RKO (cell line): ENCODE results near the gene TTC8.
A peak's percentile ranks its signal among the peaks of the same experiment; 100 is the strongest.
"Not testable (repeated sequence)": the region's sequence is repeated elsewhere in the genome, so short reads cannot be mapped to it uniquely, and the experiment has no call there.

ENCODE experiments used
- DNase-seq: peaks from one replicate; pipeline ENCODE4 v3.0.0-alpha.2; 2016; ENCODE audit warnings: low spot score

The TTC8 gene

GRCh38 chr14:88825078-88825458 lies 617 bp downstream of the TTC8 start:
- DNase-seq = peak; percentile 48

- no peak for DNase-seq
Observed at GRCh38 chr14:88825503-88825902, 1.1 kb downstream of the TTC8 start.

DNA sequence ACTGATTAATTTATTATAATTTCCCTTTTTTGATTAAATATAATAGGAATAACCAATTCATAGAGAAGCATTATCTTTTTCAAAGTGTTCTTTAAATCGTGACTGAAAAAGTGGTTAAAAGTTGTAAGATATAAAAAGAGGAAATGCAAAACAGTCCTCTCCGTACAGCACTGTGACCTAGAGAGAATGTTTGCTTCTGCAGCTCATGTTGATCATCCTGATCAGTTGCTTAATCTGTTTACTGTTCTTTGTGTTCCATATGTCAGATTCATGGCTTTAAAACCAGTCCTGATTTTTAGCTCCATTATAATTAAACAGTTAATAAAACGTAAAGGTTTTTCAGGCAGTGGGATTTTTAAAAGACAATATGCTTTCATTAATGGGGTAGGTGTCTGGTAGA lies 4.7 kb downstream of the TTC8 start:
- no peak for DNase-seq

DNA sequence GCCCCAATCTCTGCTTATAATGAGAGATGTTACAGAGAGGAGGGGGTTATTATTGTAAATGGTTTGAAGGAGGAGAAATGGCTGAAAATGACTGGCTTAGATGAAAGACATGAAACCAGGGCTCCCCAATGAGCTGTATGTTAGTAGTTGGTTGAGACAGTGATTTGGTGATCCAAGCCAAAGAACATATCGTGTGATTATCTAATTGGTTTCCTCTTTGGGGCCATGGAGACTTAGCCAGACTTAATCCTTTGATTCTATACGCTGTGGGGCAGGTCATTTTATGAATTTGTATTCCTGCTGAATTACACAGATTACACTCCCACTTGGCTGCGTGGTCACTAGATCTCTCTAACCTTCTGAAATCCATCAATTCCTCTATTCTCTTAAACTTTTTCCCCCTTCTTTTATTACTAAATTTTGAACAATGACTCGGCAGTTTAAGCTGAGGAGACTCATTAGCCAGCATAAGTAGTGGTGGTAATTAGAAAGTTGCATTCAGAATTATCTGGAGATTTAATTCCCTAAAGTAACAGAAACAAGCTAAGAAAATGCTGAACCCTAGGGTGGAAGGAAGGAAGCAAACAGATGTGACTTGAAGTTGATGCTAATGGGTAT lies 5.3 kb downstream of the TTC8 start:
- DNase-seq = no peak

DNA sequence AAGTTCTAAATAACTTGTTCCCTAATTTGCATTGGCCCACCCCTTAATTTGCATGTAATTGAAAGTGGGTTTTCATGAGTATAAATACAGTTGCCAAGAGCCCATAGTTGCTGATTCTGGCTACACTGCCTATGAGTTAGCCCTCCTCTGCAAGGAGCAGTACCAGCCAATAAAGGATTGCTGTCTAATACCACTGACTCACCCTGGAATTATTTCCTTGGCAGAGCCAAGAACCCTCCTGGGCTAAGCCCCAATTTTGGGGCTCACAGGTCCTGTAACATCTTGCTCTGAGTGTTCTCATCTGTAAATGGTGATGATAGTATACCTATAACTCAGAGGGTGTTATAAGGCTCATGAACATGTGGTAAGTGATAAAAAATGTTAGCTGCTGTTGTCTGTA lies 6.8 kb downstream of the TTC8 start:
- DNase-seq = peak; percentile 64

GRCh38 chr14:88834883-88835431 lies 10.5 kb downstream of the TTC8 start:
- no peak for DNase-seq

DNA sequence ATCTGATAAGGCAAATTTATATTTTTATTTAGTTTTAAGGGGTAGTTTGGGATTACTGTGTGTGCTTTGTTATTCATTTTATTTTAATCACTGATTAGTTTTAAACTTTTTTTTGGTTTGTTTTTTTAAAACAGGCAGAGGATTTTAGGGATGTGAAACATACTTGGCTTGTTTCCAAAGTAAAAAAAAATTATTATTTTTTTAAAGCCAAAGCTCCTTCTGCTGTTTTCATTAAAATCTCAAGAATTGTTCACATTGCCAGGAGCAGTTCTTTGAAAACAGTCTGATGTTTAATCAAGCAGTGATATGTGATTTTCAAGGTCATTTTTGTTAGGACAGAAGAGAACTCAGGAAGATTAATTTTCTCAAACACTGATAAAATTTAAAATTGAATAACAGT lies 11.2 kb downstream of the TTC8 start:
- DNase-seq = no peak

GRCh38 chr14:88837495-88837894 lies 13.0 kb downstream of the TTC8 start:
- DNase-seq = no peak

- DNase-seq = no peak
Observed at GRCh38 chr14:88838015-88838414, 13.6 kb downstream of the TTC8 start.

- DNase-seq = no peak
Observed at GRCh38 chr14:88840926-88841325, 16.5 kb downstream of the TTC8 start.

- DNase-seq = no peak
Observed at GRCh38 chr14:88841741-88842140, 17.3 kb downstream of the TTC8 start.

DNA sequence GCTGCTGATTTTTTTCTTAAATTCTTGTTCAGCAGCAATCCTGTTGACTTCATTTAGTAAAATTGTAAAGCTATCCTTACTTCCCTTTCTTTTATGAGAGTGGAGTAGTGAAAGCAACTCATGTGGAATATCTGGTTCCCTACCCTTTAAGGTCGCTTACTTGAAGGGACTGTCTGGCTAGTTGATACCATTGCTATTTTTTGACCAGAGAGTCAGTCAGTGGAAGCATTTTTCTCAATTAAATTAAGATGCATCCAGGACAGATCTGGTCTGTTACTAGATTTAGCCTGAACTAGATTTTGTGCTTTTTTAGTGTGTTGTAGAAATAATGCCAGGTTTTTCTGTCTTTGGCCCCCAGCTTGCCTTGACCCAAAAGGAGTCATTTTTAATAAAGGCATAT lies 18.0 kb downstream of the TTC8 start:
- DNase-seq = no peak

DNA sequence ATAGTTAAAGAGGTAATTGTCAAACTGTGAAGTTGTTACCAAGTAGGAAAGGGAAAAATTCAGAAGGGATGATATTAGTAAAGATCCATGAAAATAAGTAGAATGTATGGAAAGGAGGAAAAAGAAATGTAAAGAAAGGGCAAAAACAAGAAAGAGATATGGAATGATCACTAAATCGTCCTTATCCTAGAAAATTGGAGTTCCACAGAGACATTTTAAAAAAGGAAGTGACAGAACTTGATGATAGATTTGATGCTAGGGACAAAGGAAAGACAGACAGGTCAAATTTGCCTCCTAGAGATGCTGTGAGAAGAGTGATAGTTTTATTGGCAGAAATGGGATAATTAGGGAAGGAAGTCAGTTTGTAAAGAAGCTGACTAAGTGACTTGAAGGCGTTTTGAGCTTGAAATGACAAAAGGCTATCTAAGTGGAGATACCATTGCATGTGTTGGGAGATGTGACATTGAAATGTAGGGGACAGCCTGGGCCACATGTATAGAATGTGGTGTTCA lies 20.6 kb downstream of the TTC8 start:
- no peak for DNase-seq

DNA sequence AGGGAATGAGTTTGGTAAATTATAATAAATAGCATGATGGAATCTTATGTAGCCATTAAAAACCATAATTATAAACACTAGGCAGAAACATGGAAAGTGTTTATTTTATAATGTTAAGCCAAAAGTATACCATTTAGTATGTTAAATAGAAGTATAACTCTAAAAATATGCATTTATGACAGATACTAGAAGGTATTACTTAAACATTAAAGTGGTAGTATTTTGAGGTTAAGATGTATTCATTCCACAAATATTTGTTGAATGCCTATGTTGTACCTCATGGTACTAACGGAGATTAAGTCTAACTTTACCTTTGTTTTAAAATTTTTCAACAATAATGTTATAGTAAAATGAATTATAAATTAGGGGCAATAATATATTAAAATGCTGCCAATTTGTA lies 24.1 kb downstream of the TTC8 start:
- DNase-seq = no peak

GRCh38 chr14:88849716-88850115 lies 25.3 kb downstream of the TTC8 start:
- DNase-seq = no peak

- no peak for DNase-seq
Observed at GRCh38 chr14:88851587-88851986, 27.1 kb downstream of the TTC8 start.

- no peak for DNase-seq
Observed at GRCh38 chr14:88852632-88853031, 28.2 kb downstream of the TTC8 start.

GRCh38 chr14:88853129-88853528 lies 28.7 kb downstream of the TTC8 start:
- no peak for DNase-seq

- DNase-seq = no peak
Observed at GRCh38 chr14:88856786-88857366, 32.4 kb downstream of the TTC8 start.

DNA sequence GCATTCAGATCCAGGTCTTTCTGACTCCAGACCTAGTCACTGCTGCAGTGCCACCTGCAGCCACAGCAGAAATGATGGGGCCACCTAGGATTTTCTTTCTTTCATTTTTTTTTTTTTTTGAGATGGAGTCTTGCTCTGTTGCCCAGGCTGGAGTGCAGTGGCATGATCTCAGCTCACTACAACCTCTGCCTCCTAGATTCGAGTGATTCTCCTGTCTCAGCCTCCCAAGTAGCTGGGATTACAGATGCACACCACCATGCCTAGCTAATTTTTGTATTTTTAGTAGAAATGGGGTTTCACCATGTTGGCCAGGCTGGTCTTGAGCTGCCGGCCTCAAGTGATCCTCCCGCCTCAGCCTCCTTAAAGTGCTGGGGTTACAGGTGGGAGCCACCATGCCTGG lies 33.4 kb downstream of the TTC8 start:
- not testable (repeated sequence) for DNase-seq

DNA sequence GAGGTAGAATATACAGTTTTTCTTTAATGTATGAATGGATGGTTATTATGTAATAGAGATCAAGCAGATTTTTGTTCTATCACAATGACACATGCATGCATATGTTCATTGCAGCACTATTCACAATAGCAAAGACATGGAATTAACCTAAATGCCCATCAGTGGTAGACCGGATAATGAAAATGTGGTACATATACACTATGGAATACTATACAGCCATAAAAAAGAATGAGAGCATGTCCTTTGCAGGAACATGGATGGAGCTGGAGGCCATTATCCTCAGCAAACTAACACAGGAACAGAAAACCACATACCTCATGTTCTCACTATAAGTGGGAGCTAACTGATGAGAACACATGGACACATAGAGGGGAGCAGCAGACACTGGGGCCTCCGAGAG lies 34.7 kb downstream of the TTC8 start:
- not testable (repeated sequence) for DNase-seq

DNA sequence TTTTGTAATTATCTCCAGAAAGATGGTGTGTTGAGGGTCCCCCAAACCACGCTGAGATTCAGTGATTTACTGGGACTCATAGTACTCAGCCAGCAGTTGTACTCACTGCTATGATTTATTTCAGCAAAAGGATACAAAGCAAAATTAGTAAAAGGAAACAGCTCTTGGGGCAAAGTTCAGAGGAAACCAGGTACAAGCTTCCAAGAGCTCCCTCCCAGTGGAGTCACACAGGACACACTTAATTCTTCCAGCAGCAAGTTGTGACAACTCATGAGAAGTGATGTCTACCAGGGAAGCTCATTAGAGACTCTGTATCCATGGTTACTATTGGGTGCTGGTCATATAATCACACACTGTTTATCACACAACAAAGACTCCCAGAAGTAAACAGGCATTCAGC lies 38.7 kb downstream of the TTC8 start:
- no peak for DNase-seq

GRCh38 chr14:88864198-88864597 lies 39.7 kb downstream of the TTC8 start:
- no peak for DNase-seq

- no peak for DNase-seq
Observed at GRCh38 chr14:88866305-88866704, 41.9 kb downstream of the TTC8 start.
